PC-9 (cell line): Measurements from ENCODE around the gene MLANA.

Experiments
- CTCF ChIP-seq: fragments of 200-600 bp; sonication (generic); conservative IDR thresholded peaks from 2 replicates; pipeline ENCODE4 v1.6.1; 2017; ENCODE audit warnings: mixed run types, antibody characterized with exemption, mild to moderate bottlenecking, moderate library complexity
- EZH2 ChIP-seq: fragments of 200-600 bp; sonication (generic); IDR thresholded peaks from 2 replicates; pipeline ENCODE4 v1.8.0; 2017; ENCODE audit warnings: antibody characterized with exemption, low read depth

DNA sequence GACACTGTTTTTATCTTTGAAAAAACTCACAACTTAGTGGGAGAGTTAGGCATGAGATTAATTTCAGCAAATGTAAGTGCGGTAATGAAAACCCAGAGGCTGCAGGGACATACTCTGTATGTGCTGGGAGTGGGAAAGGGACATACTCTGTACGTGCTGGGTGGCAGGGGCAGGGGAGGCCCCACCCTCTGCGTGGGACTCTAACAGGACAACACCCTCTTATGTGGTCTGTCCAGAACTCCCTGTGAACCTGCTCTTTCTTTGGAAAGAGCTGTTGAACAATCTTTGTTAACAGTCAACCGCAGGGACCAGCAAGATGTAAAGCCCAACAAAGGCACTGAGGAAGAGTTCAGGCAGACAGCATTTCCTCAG is 2.4 kb downstream of the MLANA start:
- TF ChIP-seq EZH2, result no peak
- TF ChIP-seq CTCF, result no peak
